GM19438 (cell line): Measurements from ENCODE around the gene TRAPPC3L.
"Not testable (repeated sequence)": the region's sequence is repeated elsewhere in the genome, so short reads cannot be mapped to it uniquely, and the experiment has no call there.

Experiments
- ATAC-seq: cut with Tn5 transposase; IDR thresholded peaks from one replicate; pipeline ENCODE4 v1.9.1; 2021; ENCODE audit warnings: low read depth; ENCODE audit not compliant: unreplicated experiment

TRAPPC3L gene

GRCh38 chr6:116515141-116515540 is 30.3 kb downstream of the TRAPPC3L start:
- ATAC-seq = no peak

DNA sequence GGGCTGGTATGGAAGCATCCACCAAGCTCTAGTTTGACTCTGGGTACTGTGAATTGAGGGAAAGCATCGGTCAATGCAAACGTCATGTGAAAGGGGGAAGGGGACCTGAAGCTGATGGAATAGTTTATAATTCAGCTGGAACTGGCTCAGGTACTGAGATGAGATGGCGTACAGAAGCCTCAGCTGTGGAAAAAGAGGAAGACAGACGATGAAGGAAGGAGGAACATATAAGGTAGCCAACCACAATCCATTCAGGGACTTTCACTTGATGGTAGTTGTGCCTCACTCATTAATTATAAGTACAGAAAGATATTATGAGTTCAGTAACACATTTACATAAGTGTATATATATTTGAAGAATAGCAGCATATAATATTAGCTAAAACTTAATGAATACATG is 31.4 kb downstream of the TRAPPC3L start:
- no peak for ATAC-seq

DNA sequence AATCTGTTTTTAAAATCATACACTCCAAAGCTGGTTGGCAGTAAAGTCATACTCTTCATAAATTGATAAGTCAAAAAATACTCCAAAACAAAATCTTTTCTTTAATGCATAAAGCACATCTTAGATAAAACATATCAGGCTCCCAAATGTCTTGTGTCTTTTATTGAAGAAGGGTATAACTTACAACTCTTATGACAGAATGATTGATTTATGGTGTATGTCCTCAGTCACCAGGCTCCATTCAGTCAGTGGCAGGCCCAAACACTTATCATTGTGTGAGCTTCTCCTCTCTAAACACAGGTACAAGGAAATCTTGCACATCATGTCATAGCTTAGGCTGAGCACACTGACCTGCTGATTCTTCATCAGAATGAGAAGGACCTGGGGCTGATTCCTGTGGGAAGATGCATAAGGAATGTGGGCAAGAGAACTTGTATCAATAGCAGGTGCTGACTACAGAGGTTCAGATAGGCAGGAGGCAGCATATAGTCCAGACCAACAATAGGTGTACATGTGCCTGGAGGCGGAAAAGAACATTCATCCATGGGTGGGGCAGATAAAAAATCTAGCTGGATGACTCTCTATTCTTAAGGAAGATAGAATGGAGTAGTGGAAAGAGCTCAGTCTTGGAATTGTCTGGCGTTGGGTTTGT is 32.1 kb downstream of the TRAPPC3L start:
- no peak for ATAC-seq

GRCh38 chr6:116512734-116513133 is 32.8 kb downstream of the TRAPPC3L start:
- no peak for ATAC-seq

DNA sequence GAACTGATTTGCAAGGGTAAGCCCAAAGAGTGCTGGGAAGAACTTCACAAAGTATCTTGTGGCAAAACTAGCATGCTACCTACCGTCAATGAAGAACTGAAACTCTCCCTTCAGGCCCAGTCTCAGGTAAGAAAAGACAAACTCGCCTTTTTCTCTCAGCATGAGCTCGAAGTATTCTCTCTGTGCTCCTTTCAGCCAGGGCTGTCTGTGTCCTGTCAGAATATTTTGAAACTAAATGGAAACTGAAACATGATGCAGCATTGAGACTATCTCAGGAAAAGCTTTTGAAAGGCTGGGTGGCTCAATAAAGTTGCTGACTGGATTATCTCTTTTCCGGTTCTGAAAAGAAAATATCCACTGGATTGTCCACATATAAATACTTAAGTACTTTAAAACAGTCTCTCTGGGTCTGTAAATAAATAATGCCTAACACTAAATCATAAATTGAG is 33.3 kb downstream of the TRAPPC3L start:
- ATAC-seq = peak; percentile 90

DNA sequence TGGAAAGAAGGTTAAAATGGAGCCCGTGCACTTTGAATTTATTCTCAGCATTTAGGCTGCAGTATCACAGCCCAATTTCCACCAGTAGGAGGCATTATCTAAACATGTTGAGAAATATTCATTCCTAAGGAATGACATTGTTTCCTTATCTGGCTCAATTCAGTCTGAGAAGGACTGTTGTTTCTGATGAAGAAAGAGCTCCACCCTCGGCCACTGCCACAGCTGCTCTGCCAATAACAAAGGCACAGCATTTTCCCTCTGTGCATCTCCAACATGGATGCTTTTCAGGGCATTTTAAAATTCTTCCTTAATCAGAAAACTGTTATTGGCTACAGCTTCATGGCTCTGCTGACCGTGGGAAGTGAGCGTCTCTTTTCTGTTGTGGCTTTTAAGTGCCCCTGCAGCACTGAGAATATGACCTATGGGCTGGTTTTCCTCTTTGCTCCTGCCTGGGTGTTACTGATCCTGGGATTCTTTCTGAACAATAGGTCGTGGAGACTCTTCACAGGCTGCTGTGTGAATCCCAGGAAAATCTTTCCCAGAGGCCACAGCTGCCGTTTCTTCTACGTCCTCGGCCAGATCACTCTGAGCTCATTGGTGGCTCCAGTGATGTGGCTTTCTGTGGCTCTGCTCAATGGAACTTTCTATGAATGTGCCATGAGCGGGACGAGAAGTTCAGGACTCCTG is 33.9 kb downstream of the TRAPPC3L start, which contains the start of gene CALHM5:
Gene CALHM5 (plus strand): TSS at position 216 of the 687 bp plus-strand sequence. CDS start 58 bp downstream, at position 274.
- no peak for ATAC-seq

DNA sequence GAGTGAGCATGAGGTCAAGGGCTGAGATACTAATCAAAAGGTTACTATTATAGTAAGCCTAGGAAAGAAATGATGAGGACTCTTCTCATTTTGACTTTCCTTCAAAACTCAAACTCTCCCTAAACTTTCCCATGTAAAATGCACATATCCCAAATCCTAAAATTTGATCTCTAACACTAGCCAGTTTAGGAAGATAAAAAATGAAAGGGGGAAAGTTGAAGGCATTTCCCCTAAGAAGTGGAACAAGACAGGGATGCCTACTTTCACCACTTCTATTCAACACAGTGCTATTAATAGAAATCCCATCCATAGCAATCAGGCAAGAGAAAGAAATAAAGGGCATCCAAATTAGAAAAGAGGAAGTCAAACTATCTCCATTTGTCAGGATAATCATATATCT is 37.0 kb downstream of the TRAPPC3L start:
- ATAC-seq = no peak

DNA sequence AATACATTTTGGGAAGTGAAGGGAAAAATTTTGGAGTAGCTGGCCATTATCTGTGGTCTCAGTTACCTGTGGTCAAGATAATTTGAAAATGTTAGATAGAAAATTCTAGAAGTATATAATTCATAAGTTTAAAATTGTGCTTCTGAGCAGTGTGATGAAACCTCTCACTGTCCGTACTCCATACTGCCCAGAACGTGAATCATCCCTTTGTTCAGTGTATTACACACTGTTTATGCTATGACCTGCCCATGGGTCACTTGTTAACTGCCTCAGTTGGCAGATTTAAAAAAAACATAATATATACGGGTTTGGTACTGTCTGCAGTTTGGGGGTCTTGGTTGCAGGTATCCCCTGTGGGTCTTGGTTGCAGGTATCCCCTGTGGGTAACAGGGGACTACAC is 38.2 kb downstream of the TRAPPC3L start:
- ATAC-seq = no peak

GRCh38 chr6:116500969-116501433 is 44.5 kb downstream of the TRAPPC3L start:
- no peak for ATAC-seq

DNA sequence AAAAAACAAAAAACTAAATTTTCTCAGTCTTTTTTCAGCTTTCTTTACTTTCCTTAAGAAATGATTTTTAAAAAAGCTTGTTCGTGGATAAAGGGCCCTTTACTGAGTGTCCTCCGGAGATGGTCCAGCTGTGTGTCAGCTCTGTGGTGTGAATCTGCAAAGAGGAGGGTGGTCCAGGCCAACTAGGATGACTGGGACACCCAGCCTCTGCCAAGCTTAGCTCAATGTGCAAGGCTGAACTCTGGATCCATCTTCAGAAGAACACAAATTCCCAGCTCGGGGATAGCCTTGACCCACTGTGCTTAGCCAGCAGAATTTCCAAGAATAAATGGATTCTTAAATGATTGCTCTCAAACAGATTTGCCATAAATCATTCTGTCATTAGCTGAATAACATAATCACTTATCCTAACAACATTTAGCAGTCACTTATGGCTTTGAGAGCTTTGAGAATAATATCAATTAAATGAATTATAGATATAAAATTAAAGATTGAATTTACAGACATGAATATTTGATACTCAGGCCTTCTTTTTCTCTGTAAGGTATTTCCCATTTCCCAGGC is 48.3 kb downstream of the TRAPPC3L start:
- no peak for ATAC-seq

GRCh38 chr6:116495161-116495560 is 50.3 kb downstream of the TRAPPC3L start:
- not testable (repeated sequence) for ATAC-seq

GRCh38 chr6:116492331-116493067 is 53.0 kb downstream of the TRAPPC3L start:
- no peak for ATAC-seq

DNA sequence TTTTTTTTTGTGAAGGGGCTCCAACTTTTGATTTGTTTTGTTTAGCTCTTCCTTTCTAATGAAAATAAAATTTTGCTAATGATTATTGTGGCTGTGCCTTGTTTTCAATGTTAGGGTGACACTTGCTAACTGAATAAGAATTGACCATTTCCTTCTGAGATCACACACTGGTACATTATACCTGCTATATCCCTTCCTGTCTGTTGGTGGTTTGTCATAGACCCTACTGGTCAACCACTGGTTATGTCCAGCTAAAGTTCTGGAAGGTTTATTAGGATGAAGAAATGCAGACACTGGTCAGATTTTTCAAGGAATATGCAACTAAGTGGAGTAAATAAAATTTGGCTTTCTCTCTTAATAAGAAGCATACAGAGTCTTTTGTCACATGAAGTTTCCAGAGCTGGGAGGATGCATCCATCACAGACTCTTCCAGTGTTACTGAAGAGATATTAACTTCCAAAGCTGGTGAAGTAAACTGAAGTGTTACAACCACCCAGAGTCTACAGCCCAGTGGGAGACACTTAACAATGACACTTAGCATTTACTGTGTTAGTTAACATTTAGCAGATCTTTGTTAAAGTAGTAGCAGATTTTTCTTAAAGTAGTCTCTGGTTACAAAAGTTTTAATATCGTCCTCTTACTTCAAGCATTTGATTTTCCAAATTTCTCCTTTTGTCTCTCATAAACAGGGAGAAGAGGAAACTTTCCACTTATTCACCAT is 53.7 kb downstream of the TRAPPC3L start:
- no peak for ATAC-seq

- no peak for ATAC-seq
Observed at GRCh38 chr6:116485559-116486184, 59.8 kb downstream of the TRAPPC3L start.

DNA sequence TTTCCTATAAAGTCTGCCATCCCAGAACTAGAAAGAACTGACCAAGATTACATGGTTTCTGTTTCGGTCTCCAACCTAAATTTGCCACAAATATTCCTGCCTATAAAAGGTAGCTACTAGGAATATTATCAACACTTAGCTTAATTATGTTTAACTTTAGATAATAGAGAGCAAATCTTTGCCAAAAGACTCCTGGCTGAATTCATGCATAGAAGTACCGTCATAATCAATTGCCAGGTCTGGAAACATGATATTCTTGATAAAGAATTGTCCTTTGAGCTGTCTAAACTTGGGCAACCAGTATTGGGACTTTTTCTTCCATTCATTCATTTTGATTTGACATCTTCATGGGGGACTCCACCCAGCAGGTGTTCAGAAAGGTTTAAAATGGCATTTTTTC is 61.9 kb downstream of the TRAPPC3L start:
- ATAC-seq = no peak

- ATAC-seq = no peak
Observed at GRCh38 chr6:116482780-116483179, 62.7 kb downstream of the TRAPPC3L start.

GRCh38 chr6:116476002-116476678 is 69.3 kb downstream of the TRAPPC3L start:
- peak; percentile 100 for ATAC-seq

DNA sequence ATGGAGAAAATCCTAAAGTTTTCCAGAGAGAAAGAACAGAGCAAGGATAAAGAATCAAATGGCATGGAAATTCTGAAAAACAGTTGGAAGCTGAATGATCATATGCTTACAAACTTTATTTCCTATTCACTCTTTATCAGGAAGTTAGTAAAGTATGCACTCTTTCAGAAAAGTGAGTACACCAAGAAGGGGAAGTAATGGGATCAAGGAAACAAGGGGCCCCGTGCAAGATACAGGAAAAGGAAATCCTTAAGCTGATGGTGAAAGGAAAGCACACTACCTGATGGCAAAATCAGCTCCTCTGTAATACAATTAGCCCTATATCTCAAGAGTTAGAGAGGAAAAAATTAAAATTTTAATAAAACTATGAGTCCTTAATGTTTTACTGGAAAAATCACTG is 70.3 kb downstream of the TRAPPC3L start:
- ATAC-seq = no peak

GRCh38 chr6:116472706-116473105 is 72.8 kb downstream of the TRAPPC3L start:
- no peak for ATAC-seq
